MM.1S (cell line): ENCODE measurements around the gene BCL6.

Experiments
- DNase-seq: peaks from one replicate; pipeline ENCODE4 v3.0.0-alpha.2; 2015
- H2AFZ ChIP-seq: fragments of 300-600 bp; sonication (generic); 2 replicates; pipeline ENCODE4 v1.6.0; 2016; ENCODE audit warnings: antibody characterized with exemption, low read length
- H3F3A ChIP-seq: fragments of 300-600 bp; sonication (generic); 2 replicates; pipeline ENCODE4 v1.6.1; 2016; ENCODE audit warnings: mild to moderate bottlenecking, antibody characterized with exemption, low read length, moderate library complexity, mixed read lengths; ENCODE audit not compliant: insufficient read depth
- H3K27ac ChIP-seq: fragments of 300-600 bp; sonication (generic); 2 replicates; pipeline ENCODE4 v1.5.1; 2016; ENCODE audit warnings: mild to moderate bottlenecking, low read length
- H3K27me3 ChIP-seq: fragments of 300-600 bp; sonication (generic); replicated peaks from 2 replicates; pipeline ENCODE4 v1.6.0; 2016; ENCODE audit warnings: low read length; ENCODE audit not compliant: insufficient read depth
- H3K36me3 ChIP-seq: fragments of 300-600 bp; sonication (generic); replicated peaks from 2 replicates; pipeline ENCODE4 v1.6.1; 2016; ENCODE audit warnings: mild to moderate bottlenecking, low read length, mixed read lengths; ENCODE audit not compliant: insufficient read depth
- H3K4me1 ChIP-seq: fragments of 300-600 bp; sonication (generic); 2 replicates; pipeline ENCODE4 v1.6.1; 2016; ENCODE audit warnings: low read length, mixed read lengths
- H3K4me2 ChIP-seq: fragments of 300-600 bp; sonication (generic); 2 replicates; pipeline ENCODE4 v1.6.0; 2016; ENCODE audit warnings: low read depth, low read length
- H3K4me3 ChIP-seq: fragments of 300-600 bp; sonication (generic); 2 replicates; pipeline ENCODE4 v1.5.1; 2016; ENCODE audit warnings: low read length, mixed read lengths
- H3K79me2 ChIP-seq: fragments of 300-600 bp; sonication (generic); 2 replicates; pipeline ENCODE4 v1.6.1; 2016; ENCODE audit warnings: mixed run types, low read length, mixed read lengths
- H3K9ac ChIP-seq: fragments of 300-600 bp; sonication (generic); 2 replicates; pipeline ENCODE4 v1.6.1; 2016; ENCODE audit warnings: low read length, mixed read lengths
- H3K9me2 ChIP-seq: fragments of 300-600 bp; sonication (generic); replicated peaks from 2 replicates; pipeline ENCODE4 v1.6.1; 2016; ENCODE audit warnings: mild to moderate bottlenecking, low read length, mixed read lengths; ENCODE audit not compliant: insufficient read depth
- H3K9me3 ChIP-seq: fragments of 300-600 bp; sonication (generic); replicated peaks from 2 replicates; pipeline ENCODE4 v1.6.1; 2016; ENCODE audit warnings: mild to moderate bottlenecking, low read length, mixed read lengths; ENCODE audit not compliant: insufficient read depth
- H4K20me1 ChIP-seq: fragments of 300-600 bp; sonication (generic); 2 replicates; pipeline ENCODE4 v1.6.1; 2016; ENCODE audit warnings: mild to moderate bottlenecking, low read length, moderate library complexity, mixed read lengths; ENCODE audit not compliant: insufficient read depth
- CTCF ChIP-seq: fragments of 300-600 bp; sonication (generic); IDR thresholded peaks from 2 replicates; pipeline ENCODE4 v1.5.1; 2016; ENCODE audit warnings: antibody characterized with exemption, low read length, mixed read lengths
- EZH2 ChIP-seq: fragments of 300-600 bp; sonication (generic); optimal IDR thresholded peaks from 2 replicates; pipeline ENCODE3; 2017; ENCODE audit warnings: low read depth, mild to moderate bottlenecking, antibody characterized with exemption, low read length, mixed read lengths
- EZH2phosphoT487 ChIP-seq: fragments of 300-600 bp; sonication (generic); IDR thresholded peaks from 2 replicates; pipeline ENCODE4 v1.6.1; 2018; ENCODE audit warnings: antibody characterized with exemption, low read length

The BCL6 gene

GRCh38 chr3:187777331-187777941 is 32.2 kb upstream of the BCL6 start:
- H3K4me3 ChIP-seq = no peak overlapping the region
- no peaks in the 10 kb centered on the region for H3K36me3 ChIP-seq
- no peak overlapping the region for H3K4me2 ChIP-seq
- H2AFZ ChIP-seq = no peak overlapping the region
- H3K9ac ChIP-seq = no peak overlapping the region
- H3K79me2 ChIP-seq = no peaks in the 10 kb centered on the region
- peak; percentile 27 for DNase-seq
- H3F3A ChIP-seq = no peaks in the 10 kb centered on the region
- H4K20me1 ChIP-seq = no peaks in the 10 kb centered on the region
- no peak for TF ChIP-seq EZH2
- TF ChIP-seq CTCF = no peak
- no peak for TF ChIP-seq EZH2phosphoT487
- H3K27ac ChIP-seq = no peak overlapping the region
- H3K4me1 ChIP-seq = no peaks in the 10 kb centered on the region
- H3K27me3 ChIP-seq = no peaks in the 10 kb centered on the region
- no peaks in the 10 kb centered on the region for H3K9me2 ChIP-seq
- H3K9me3 ChIP-seq = no peaks in the 10 kb centered on the region

GRCh38 chr3:187775549-187775948 is 30.3 kb upstream of the BCL6 start:
- Histone ChIP-seq H3K4me2 (no peak overlapping the region), H3F3A (no peaks in the 10 kb centered on the region), H3K4me1 (no peaks in the 10 kb centered on the region), H3K27me3 (no peaks in the 10 kb centered on the region), H3K79me2 (no peaks in the 10 kb centered on the region), H3K36me3 (no peaks in the 10 kb centered on the region), H2AFZ (no peak overlapping the region), H3K9ac (no peak overlapping the region), H3K27ac (no peak overlapping the region), H3K9me2 (no peaks in the 10 kb centered on the region), H4K20me1 (no peaks in the 10 kb centered on the region), H3K9me3 (no peaks in the 10 kb centered on the region), H3K4me3 (no peak overlapping the region)
- no peak for DNase-seq
- TF ChIP-seq EZH2phosphoT487 (no peak), EZH2 (no peak), CTCF (no peak)

GRCh38 chr3:187774185-187774789 is 29.0 kb upstream of the BCL6 start:
- H3K9me3 ChIP-seq = no peaks in the 10 kb centered on the region
- H3K27me3 ChIP-seq = no peaks in the 10 kb centered on the region
- TF ChIP-seq EZH2 (no peak), CTCF (no peak), EZH2phosphoT487 (no peak)
- H3K4me3 ChIP-seq = no peak overlapping the region
- no peaks in the 10 kb centered on the region for H3F3A ChIP-seq
- no peaks in the 10 kb centered on the region for H3K36me3 ChIP-seq
- H3K9ac ChIP-seq = no peak overlapping the region
- no peak overlapping the region for H3K4me2 ChIP-seq
- H3K79me2 ChIP-seq = no peaks in the 10 kb centered on the region
- no peak overlapping the region for H3K27ac ChIP-seq
- H2AFZ ChIP-seq = no peak overlapping the region
- H3K4me1 ChIP-seq = no peaks in the 10 kb centered on the region
- H3K9me2 ChIP-seq = no peaks in the 10 kb centered on the region
- no peaks in the 10 kb centered on the region for H4K20me1 ChIP-seq
- no peak for DNase-seq
